Retinal pigment epithelial cell (primary cell): ENCODE measurements around the gene RPL28.

Source experiments
- DNase-seq: peaks from one replicate; pipeline ENCODE4 v3.0.0-alpha.2; 2010; ENCODE audit warnings: low read depth
- H3K4me3 ChIP-seq: 2 replicates; pipeline ENCODE4 v1.5.1; 2011; ENCODE audit warnings: mild to moderate bottlenecking, low read length, control low read depth, moderate library complexity
- CTCF ChIP-seq: conservative IDR thresholded peaks from 2 replicates; pipeline ENCODE4 v1.5.1; 2011; ENCODE audit warnings: low read depth, low read length, control low read depth, inconsistent platforms

The RPL28 gene

GRCh38 chr19:55384920-55385723 is 610 bp upstream of the RPL28 start:
- H3K4me3 ChIP-seq, result peak overlapping the region; percentile 100
- peak; percentile 89 for DNase-seq
- no peak for TF ChIP-seq CTCF

DNA sequence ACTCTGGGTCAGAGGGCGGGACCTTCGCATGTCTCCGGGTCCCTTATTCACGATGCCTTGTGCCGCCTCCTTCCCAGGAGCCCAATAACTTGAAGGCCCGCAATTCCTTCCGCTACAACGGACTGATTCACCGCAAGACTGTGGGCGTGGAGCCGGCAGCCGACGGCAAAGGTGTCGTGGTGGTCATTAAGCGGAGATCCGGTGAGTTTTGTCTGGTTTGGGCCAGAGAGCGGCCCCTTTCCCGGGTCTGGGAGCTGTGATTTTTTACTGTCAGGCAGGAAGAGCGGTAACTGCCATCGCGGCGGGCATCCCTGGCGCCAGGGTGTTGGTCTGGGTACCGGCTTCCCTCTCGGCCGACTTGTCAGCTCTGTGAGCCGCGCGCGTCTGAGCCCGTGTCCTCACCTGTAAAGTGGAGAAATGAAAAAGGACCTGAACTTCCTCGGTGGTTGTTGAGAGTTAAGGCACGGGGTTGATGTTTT is 800 bp downstream of the RPL28 start:
- DNase-seq, result no peak
- no peak for TF ChIP-seq CTCF
- peak overlapping the region; percentile 100 for H3K4me3 ChIP-seq

GRCh38 chr19:55387736-55388497 is 2.2 kb downstream of the RPL28 start:
- no peak for DNase-seq
- no peak for TF ChIP-seq CTCF
- H3K4me3 ChIP-seq, result peak overlapping the region; percentile 100

- no peak overlapping the region for H3K4me3 ChIP-seq
- DNase-seq, result no peak
- no peak for TF ChIP-seq CTCF
Measured at GRCh38 chr19:55389386-55390317, 3.9 kb downstream of the RPL28 start.

DNA sequence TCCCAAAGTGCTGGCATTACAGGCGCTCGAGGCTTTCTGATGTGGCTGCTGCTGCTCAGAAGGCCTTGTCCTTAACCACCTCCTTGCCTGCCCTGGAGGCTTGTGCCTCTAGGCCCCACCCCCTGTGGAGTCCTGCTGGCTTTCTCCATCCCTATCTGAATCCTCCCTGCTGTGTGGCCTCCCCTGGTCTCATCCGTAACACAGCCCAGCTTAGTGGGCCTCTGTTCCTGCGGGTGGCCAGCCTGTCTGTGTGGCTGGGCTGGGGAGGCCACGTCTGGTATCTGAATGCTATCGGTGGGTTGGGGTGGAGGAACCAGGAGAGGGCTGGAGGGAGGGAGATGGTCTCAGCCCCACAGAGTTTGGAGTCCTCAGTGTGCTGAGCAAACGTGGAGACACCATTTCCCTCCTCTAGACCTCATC is 4.7 kb downstream of the RPL28 start:
- no peak for TF ChIP-seq CTCF
- H3K4me3 ChIP-seq, result no peak overlapping the region

DNA sequence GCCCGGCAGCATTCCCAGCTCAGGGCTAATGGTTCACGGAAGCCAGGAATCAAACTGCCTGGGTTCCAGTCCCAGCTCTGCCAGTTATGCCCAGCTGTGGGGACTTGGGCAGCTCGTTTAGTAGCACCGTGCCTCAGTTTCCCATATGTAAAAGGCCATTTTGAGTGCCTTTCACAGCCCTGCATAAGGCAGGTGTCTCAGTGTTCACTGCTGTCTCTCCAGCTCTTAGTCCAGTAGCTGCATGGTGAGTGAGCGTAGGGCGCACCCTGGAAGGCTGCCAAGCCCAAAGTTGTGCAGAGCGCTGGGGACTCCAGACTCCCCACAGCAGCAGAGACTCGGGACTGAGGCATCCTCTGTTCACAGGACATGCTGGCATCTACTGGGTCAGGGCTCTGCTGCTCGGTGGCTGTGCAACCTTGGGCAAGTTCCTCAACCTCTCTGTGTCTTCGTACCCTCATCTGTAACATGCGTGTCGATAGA is 5.5 kb downstream of the RPL28 start:
- no peak for TF ChIP-seq CTCF
- DNase-seq, result no peak
- H3K4me3 ChIP-seq, result no peak overlapping the region

More for the DNA sequence above, 4.7 kb downstream of the RPL28 start:
- no peak for DNase-seq
